Measurements from ENCODE around the gene RABL6.
"Not testable (repeated sequence)": the region's sequence is repeated elsewhere in the genome, so short reads cannot be mapped to it uniquely, and the experiment has no call there.

The RABL6 gene

DNA sequence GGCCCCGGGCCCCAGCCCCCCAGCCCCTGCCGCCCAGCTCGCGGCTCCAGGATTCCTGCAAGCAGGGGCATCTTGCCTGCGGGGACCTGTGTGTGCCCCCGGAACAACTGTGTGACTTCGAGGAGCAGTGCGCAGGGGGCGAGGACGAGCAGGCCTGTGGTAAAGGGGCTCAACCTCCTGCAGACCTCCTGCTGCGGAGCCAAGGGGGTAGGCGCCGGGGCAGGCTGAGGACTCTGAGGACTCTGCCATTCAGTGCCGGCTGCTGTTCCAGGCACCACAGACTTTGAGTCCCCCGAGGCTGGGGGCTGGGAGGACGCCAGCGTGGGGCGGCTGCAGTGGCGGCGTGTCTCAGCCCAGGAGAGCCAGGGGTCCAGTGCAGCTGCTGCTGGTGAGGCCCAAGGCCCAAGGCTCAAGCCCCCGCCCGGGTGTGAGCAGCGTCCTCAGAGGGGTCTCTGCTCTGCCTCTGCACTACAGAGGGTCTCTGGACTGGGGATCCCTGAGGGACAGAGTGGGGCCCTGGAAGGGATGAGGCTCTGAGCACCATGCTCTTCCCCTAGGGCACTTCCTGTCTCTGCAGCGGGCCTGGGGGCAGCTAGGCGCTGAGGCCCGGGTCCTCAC, 47.8 kb downstream of the RABL6 start:
- in situ Hi-C loops (cut with MboI; ENCODE audit: low sequenced_read_pairs), result no loop called here

DNA sequence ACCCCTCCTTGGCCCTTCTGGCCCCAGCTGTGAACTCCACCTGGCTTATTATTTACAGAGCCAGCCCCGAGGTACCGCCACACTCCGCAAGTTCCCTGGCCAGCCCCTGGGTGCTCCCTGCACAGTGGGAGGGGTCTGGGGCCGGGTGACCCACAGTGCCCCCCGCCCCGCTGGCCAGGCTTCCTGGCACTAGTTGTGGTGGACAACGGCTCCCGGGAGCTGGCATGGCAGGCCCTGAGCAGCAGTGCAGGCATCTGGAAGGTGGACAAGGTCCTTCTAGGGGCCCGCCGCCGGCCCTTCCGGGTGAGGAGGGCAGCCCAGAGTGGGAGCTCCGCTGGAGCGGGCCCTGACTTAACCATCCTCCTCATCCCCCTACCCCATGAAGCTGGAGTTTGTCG, 48.3 kb downstream of the RABL6 start:
- in situ Hi-C loops (cut with MboI; ENCODE audit: low sequenced_read_pairs), result no loop called here

DNA sequence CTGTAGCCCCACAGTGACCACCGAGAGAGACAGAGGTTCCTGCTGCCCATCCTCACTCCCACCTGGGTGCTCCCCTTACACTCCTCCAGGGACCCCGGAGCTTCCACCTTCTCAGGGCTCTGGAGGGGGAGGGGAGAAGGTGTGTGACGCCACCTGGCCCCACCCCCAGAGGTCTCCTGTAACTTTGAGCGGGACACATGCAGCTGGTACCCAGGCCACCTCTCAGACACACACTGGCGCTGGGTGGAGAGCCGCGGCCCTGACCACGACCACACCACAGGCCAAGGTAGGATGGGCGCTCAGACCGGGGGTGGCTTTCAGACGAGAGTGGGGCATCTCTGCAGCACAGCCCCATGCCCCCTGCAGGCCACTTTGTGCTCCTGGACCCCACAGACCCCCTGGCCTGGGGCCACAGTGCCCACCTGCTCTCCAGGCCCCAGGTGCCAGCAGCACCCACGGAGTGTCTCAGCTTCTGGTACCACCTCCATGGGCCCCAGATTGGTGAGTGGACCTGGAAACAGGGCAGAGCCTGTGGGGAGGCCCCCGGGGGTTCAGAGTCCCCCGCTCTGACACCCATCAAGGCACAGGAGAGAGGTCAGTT, 48.9 kb downstream of the RABL6 start:
- in situ Hi-C loops (cut with MboI; ENCODE audit: low sequenced_read_pairs), result no loop called here

DNA sequence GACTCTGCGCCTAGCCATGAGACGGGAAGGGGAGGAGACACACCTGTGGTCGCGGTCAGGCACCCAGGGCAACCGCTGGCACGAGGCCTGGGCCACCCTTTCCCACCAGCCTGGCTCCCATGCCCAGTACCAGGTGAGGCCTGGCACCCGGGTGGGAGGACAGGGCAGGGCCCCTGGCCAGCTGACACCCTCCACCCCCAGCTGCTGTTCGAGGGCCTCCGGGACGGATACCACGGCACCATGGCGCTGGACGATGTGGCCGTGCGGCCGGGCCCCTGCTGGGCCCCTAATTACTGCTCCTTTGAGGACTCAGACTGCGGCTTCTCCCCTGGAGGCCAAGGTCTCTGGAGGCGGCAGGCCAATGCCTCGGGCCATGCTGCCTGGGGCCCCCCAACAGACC, 49.4 kb downstream of the RABL6 start:
- in situ Hi-C loops (cut with MboI; ENCODE audit: low sequenced_read_pairs), result no loop called here

DNA sequence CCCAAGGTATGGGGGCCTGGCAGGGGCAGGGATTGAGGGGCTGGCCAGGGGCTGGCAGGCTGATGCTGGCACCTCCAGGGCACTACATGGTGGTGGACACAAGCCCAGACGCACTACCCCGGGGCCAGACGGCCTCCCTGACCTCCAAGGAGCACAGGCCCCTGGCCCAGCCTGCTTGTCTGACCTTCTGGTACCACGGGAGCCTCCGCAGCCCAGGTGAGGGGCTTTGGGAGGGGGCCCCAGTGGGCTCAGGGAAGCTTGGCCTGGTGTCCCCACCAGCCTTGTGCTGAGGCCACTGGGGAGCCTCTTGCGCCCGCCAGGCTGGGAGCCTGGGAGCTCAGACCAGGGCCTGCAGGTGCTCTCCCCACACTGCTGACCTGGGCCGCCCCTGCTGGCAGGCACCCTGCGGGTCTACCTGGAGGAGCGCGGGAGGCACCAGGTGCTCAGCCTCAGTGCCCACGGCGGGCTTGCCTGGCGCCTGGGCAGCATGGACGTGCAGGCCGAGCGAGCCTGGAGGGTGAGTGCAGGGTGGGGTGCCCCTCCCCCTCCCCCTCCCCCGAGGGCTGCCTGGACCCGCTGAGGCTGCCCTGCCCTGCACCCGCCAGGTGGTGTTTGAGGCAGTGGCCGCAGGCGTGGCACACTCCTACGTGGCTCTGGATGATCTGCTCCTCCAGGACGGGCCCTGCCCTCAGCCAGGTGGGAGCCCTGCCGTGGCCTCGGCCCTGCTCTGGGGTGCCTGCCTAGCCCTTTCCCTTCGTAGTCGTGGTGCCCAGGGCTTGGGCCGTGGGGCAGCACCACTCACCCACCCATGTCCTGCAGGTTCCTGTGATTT, 50.0 kb downstream of the RABL6 start:
- in situ Hi-C loops (cut with MboI; ENCODE audit: low sequenced_read_pairs), result no loop called here

DNA sequence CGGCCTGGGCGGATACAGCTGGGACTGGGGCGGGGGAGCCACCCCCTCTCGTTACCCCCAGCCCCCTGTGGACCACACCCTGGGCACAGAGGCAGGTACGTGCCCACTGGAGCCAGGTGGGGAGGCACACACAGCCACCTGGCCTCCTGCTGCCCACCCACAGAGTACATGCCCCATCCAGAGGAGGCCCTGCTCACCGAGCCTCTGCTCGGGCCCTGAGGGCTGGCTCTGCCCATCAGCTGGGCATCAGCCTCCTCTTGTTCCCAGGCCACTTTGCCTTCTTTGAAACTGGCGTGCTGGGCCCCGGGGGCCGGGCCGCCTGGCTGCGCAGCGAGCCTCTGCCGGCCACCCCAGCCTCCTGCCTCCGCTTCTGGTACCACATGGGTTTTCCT, 50.7 kb downstream of the RABL6 start:
- in situ Hi-C loops (cut with MboI; ENCODE audit: low sequenced_read_pairs), result no loop called here

DNA sequence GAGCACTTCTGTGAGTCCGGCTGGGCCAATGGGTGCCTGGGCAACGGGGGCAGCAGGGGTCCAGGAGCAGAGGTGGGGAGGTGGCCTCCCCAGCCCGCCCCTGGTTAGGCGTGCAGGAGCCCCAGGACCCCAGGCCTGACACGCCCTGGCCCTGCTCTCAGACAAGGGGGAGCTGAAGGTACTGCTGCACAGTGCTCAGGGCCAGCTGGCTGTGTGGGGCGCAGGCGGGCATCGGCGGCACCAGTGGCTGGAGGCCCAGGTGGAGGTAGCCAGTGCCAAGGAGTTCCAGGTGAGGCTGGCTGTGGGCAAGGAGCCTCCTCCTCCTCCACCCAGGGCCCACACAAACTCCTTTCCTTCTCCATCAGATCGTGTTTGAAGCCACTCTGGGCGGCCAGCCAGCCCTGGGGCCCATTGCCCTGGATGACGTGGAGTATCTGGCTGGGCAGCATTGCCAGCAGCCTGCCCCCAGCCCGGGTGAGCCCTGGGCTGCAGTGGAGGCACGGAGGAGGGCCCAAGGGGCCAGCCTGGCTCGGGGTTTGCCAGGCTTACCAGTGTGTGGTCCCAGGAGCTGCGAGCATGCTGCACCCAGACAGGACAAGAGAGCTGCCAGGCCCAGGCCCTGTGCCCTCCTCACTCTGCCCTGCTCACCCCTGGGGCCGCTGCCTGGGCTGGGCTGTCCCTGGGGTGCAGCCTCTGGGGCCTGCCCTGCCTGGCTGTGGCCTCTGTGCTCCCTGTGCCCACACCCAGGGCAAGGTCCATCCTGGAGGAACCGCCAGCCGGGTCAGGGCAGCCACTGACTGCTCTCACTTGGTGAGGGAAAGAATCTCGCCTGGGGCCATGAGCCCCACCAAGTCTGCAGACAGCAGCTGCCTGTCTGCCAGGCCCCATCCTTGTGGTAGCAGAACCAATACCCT, 51.4 kb downstream of the RABL6 start:
- in situ Hi-C loops (cut with MboI; ENCODE audit: low sequenced_read_pairs), result no loop called here

DNA sequence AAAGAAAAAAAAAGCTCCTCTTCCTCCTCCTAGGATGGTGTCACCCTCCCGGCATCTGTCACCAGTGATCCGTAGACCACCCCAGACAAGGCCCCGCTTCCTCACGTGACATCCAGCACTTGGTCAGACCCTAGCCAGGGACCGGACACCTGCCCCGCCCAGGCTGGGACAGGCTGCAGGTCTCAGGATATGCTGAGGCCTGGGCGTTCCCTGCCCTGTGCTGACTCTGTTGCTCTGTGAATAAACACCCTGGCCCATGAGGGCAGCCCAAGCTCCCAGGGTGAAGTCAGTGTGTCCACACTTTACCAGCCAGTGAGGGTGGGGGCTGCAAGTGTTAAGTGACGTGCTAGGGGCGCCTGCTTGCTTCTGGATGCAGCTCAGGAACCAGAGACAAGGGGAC, 52.8 kb downstream of the RABL6 start:
- in situ Hi-C loops (cut with MboI; ENCODE audit: low sequenced_read_pairs), result no loop called here

DNA sequence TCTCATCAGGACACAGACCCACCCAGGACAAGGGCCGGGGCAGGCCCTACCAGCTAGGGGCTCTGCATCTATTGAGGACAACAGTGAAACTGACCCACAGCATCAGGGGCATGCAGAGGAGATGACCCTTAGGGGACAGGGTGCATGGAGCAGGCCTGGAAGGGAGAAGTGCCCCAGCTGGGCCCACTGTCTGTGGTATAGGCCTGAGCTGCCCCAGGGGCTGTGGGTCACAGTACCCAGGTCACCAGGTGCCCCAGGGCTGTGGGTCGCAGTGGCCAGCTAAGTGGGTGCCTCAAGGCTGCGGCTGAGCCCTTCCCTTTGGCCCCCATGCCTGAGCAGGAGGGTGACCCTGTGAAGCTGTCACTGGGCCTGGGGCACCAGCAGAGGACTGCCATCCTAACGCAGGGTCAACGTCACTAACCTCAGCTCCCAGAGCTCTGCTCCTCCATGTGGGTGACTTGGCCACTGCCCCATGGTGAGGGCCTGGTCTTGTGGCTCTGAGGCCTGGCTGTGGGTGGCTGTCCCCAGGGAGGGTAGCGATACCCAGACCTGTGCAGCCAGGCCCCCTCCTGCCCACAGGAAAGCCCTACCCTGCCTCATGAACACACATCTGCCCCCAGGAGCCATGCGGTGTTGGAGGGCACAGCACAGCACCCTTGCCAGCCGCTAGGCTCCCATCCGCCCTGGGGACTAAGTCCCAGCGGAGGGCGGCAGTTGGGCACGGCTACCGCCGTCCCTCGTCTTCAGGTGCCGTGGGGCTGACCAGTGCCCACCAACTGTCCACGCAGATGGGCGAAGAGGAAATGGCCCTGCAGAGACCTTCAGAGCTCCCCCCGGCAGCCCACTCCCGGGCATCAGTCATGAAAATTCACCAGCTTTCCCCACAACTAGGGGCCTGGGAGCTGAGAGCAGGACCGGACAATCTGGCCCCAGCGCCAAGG, 53.5 kb downstream of the RABL6 start:
- in situ Hi-C loops (cut with MboI; ENCODE audit: low sequenced_read_pairs), result no loop called here

DNA sequence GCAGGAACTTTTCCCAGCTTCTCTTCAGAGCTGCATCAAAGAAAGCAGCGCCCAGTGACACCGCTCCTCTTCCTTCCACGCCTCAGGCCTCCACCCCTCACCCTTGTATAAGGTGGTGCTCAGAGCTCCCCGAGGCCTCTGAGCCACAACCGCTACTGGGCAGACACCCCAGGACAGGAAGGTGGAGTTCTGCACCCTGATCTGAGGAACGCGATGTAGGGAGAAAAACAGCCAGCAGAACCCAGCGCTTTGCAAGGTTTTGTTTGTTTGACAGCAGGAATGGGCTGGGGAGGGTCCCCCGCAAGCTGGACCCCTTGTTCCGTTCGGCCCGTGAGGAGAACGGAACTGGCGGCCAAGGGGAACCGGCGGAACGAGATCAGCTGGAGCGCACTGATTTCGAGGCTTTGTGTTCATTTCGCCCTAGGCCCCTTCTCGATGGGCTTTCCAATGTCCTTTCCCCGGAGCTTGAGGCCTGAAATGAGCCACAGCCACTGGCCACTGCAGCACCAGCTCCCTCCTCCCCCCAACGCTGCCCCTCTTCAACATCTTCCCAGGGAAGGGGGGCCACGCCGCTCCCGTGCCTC, 54.2 kb downstream of the RABL6 start:
- in situ Hi-C loops (cut with MboI; ENCODE audit: low sequenced_read_pairs), result no loop called here

DNA sequence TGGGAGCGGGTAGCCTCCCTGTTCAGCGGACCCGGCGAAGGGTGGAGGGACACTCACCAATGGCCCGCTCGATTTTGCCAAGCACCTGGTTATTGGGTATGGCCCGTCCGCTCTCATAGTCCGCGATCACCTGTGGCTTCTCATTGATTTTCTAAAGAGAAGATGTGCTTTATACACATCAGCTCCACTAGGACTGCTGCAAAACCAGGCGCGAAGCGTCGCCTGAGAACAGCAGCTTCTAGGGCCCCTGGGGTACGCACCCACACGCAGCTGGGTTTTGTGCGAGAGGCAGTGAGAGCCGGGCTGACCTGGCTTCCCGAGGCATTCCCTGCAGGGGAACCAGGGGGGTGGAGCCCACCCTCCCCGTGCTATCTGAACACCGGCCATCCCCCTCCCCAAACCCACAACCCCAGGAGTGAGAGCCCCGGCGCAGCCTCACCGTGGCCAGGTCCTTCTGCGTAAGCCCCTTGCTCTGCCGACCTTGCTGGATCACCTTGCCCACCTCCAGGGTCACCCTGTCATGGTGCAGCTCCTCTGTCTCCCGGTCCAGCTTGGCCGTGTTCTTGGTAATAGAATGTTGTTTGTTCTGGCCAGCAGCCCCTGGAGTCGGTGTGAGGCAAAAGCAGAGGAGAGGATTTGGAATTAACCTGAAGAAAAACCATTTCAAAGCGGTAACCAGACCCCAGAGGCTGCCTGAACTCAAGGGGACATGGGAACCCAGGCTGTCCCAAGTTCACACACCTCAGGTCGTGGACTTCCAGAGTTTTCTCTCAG, 55.3 kb downstream of the RABL6 start:
- in situ Hi-C loops (cut with MboI; ENCODE audit: low sequenced_read_pairs), result no loop called here

DNA sequence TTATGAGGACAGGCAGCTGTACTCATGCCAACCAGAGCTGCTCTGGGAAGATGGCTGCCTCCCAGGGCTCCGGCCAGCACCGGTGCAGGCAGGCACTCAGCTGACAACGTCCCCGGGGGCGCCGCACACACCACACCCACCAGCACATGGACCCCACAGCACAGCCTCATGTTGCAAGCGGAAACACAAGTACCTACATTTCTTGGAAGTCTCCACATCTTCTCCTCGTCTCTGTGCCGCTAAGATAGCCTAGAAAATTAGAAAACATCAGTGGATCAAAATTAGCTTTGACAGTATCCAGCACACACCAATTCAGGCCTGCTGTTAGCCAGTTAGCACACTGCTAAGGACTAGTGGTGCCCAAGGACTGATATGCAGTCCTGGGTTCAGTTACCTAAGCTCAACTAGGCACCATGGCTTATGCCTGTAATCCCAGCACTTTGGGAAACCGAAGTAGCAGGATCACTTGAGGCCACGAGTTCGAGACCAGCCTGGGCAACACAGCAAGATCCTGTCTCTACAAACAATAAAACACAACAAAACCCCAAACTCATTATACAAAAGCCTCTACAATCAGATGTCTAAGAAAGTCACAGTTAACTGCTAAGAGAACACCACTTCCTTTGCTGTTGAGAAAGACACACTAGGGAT, 56.0 kb downstream of the RABL6 start:
- in situ Hi-C loops (cut with MboI; ENCODE audit: low sequenced_read_pairs), result no loop called here

DNA sequence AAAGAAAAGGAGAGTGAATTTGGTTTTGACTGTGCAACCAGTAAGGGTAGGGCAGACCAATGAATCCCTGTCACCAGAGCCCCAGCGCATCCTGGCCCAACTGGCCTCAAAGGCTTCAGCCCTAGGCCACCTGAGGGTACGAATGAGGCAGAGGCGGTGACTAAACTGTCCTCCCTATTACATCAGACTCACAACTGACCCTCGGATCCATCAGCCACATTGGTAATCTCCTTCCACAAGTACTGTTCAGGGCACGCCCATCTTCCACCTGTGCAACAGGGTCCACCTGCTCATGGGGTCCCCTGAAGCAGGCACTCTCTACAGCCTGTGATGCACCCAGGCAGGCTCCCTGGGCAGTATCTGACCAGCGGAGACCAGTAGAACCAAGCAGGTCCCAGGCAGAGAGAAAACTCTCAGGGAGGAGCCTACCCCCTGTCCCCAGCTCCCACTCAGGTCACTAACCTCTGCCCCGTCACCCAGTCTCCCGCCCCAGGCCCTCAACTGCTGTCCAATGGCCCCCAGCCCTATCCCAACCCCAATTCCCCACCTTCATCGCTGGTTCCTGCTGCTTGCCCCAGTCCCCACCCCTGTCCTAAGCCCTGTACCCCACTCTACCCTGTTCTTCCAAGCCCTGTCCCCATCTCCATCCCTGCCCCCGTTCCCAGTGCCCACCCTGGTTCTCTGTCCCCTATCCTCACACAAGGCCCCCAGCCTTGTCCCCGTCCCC, 57.5 kb downstream of the RABL6 start:
- in situ Hi-C loops (cut with MboI; ENCODE audit: low sequenced_read_pairs), result no loop called here

DNA sequence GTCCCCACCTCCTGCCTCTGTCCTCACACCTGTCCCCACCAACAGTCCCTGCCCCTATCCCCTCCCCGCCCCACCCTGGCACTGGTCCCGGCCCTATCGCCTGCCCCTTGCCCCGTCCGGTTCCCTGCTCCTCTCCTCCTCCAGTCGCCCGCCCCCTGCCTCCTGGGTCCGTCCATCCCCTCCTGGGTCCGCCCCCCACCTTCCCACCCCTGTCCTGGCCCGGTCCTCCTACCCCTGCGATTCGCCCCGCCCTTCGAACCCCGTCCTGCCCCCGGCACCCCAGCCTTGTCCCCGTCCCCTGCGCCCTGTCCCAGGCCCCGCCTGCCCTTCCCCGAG, 58.0 kb downstream of the RABL6 start:
- in situ Hi-C loops (cut with MboI; ENCODE audit: low sequenced_read_pairs), result no loop called here

DNA sequence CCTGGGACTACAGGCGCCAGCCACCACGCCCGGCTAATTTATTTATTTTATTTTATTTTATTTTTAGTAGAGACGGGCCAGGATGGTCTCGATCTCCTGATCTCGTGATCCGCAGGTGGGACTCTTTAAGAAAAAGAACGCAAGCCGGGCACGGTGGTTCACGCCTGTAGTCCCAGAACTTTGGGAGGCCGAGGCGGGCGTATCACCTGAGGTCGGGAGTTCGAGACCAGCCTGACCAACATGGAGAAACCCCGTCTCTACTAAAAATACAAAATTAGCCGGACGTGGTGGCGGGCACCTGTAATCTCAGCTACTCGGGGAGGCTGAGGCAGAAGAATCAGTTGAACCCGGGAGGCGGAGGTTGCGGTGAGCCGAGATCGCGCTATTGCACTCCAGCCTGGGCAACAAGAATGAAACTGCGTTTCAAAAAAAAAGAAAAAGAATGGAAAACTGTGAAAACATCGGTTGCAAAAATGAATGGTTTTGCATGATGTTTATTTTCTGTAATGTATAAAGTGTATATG, 59.2 kb downstream of the RABL6 start:
- in situ Hi-C loops (cut with MboI; ENCODE audit: low sequenced_read_pairs), result not testable (repeated sequence)

DNA sequence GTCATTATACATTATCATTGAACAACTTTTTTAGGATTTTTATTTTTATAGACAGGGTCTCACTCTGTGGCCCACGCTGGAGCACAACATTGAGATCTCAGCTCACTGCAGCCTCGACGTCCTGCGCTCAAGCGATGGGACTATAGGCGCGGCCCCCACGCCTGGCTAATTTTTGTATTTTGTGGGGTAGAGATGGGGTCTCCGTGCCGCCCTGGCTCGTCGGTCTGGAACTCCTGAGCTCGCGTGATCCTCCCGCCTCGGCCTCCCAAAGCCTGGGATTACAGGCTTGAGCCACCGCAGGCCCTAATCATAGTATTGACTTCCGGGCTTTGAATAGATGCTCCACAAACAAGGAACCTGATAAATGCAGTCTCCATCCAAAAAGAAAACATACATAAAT, 59.7 kb downstream of the RABL6 start:
- in situ Hi-C loops (cut with MboI; ENCODE audit: low sequenced_read_pairs), result no loop called here

DNA sequence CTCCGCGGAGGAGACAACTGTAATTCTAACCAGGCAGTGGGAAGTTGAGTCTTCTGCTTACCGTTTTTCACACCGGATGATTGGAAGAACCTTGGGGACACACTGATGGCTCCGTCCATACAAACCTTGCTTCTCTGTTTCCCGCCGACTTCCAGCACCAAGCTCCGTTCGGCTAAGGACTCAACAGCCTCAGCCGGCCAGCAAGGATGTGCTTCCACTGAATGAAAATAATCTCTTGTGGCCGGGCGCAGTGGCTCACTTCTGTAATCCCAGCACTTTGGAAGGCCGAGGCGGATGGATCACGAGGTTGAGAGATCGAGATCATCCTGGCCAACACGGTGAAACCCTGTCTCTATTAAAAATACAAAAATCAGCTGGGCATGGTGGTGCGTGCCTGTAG, 60.2 kb downstream of the RABL6 start:
- in situ Hi-C loops (cut with MboI; ENCODE audit: low sequenced_read_pairs), result no loop called here

DNA sequence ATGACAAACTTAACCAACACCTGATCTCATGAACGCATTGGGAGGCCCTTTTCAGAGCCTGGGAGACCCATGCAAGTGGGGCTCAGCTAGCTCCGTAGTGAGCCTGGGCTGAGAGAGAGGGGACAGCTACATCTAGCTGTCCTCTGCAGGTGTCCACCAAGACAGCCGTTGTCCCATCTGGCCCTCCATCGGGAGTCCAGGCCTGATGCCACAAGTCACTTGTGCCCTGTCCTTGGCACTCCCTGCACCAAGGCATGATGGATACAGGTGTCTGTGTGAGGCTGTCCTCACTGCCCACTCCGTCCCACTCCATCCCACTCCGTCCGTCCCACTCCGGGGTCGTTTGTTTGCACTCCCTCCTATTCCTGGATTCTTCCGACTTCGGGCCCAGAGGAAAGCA, 60.9 kb downstream of the RABL6 start:
- in situ Hi-C loops (cut with MboI; ENCODE audit: low sequenced_read_pairs), result no loop called here

Data from HL-60/S4 (cell line).